GM21619 (cell line): ENCODE results near the gene NCBP2L.

Experiments used
- ATAC-seq: cut with Tn5 transposase; IDR thresholded peaks from one replicate; pipeline ENCODE4 v1.9.1; 2021; ENCODE audit not compliant: unreplicated experiment

Gene NCBP2L

GRCh38 chrX:107752043-107752442 lies 25.5 kb upstream of the NCBP2L start:
- no peak for ATAC-seq

DNA sequence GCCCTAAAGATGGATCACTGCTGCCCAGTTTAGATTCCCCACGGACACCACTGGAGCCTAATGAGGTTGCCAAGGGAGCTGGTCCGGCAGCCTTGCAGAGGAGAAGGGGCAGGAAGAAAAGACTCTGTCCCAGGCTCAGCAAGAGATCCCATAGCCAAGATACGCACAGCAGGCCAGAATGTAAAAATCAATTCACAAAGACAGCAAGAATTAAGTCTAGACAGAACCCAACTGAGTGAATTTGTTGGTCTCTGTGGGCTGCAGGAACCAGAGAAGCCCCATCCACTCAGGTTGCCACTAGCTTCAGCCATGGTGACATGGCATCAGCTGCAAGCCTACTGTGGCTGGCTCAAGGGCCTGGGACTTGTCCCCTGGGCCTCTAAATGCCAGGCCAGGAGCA lies 24.8 kb upstream of the NCBP2L start:
- no peak for ATAC-seq

DNA sequence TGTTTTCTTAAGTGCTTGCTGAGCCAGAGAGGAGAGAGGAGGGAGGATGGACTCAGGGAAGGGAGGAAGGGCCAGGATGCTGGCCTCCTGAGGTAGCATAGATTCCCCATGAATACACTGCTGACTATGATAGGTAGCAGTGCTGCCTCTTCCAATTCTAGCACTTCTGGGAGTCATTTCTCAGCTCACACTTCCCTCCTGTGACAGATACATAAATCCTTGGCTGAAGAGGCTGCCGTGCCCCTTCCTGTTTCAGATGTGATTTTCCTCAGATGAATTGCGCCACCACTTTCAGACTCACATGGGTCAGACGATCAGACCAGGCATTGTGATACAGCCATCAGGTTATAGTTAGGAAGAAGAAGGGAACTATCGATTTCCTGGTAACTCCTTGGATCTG lies 24.3 kb upstream of the NCBP2L start:
- no peak for ATAC-seq

DNA sequence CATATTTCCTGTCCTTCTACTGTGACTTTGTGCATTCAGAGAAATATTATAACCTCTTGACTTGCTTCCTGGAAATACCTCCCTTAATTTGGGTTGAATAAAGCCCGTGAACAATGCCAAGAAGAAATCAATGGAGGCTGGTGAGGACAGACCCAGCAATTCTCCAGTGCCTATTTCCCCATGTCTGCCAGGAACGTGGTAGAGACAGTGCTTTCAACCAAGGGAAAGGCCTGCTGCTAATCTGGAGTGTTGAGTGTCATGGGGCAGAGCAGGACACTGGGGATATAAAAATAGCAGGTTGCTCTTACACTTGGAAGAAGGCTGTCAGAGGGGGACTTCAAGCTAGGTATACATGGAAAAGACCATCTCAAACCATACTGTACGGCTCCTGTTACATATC lies 21.8 kb upstream of the NCBP2L start:
- no peak for ATAC-seq

- no peak for ATAC-seq
These were observed 19.2 kb upstream of the NCBP2L start for GRCh38 chrX:107758231-107758766.

GRCh38 chrX:107760304-107761077 lies 17.0 kb upstream of the NCBP2L start:
- no peak for ATAC-seq

DNA sequence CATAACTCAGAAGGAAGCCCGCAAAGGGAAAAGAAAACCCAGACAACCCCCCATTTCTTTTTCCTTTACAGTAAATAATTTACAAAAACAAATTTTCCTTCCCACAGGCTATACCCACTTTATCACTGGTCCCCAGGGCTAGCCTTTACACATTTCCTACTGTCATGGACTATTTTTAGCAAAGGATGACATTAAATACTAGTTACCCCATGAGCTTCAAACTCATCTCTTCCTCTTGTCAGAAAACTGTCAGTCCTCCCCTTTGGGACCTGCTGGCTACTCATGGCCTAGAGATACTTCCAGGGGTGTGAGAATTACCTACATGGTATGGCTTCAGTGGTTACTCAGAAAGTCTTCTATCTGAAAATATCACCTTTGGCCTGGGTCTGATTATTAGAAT lies 13.9 kb upstream of the NCBP2L start:
- no peak for ATAC-seq

- no peak for ATAC-seq
These were observed 12.5 kb upstream of the NCBP2L start for GRCh38 chrX:107764845-107765608.

DNA sequence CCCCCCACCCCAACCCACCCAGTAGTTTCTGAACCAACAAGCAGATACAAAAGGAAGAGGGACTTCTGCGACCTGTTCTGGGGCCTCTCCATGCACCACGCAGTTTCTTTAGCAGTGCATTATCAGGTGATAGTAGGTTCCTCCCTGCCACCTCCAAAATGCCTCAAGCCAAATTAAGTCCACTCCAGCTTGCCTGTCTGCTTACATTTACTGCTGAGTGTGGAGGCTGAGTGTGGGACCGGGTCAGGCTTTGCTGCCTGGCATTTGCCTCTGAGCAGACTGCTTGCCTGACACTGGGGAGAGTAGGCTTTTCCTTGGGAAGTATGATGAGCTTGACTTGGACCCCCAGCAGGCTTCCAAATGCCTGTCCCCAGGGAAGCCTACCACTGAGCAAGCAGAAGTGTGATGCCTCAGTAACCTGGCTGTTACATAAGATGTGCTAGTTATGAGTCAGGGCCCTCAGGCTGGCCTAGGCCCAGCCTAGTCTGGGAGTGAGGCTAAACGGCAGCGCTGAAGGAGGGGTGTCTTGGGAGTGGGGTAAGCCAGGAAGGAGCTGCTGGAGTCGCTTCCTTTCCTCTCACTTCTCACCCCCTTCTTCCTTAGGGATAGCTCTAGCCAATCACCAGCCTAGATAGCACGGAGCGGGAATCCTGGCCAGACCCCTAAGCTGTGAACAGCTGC lies 10.9 kb upstream of the NCBP2L start:
- ATAC-seq: peak; percentile 66

- no peak for ATAC-seq
These were observed 9.5 kb upstream of the NCBP2L start for GRCh38 chrX:107768051-107768450.

- ATAC-seq: no peak
These were observed 7.8 kb upstream of the NCBP2L start for GRCh38 chrX:107769581-107770317.

- ATAC-seq: no peak
These were observed 4.3 kb upstream of the NCBP2L start for GRCh38 chrX:107773206-107773605.

DNA sequence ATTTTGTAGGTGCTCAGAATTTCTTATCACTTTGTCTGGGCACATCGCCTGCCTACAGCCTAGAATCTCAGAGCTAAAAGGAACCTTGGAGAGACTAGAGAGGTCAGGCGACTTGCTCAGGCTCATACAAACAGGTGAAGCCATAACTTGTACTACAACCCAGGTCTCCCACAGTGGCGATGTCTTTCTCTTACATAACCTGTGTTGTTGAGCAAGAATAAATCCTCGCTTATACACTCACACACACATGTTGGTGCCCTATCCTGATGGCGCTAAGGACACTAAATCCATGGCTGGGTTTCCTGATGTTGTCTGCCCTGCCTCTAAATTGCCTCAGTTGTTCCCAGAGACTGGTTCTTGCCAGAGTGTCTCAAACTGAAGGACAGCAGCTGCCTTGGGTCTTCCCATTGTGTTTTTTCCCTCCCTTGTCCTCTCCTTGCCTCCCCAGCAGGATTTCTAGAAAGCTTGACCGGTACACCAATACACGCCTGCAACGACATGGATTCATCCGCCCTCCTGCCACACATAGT lies 3.6 kb upstream of the NCBP2L start:
- no peak for ATAC-seq

GRCh38 chrX:107775000-107775733 lies 2.4 kb upstream of the NCBP2L start:
- ATAC-seq: peak; percentile 34

DNA sequence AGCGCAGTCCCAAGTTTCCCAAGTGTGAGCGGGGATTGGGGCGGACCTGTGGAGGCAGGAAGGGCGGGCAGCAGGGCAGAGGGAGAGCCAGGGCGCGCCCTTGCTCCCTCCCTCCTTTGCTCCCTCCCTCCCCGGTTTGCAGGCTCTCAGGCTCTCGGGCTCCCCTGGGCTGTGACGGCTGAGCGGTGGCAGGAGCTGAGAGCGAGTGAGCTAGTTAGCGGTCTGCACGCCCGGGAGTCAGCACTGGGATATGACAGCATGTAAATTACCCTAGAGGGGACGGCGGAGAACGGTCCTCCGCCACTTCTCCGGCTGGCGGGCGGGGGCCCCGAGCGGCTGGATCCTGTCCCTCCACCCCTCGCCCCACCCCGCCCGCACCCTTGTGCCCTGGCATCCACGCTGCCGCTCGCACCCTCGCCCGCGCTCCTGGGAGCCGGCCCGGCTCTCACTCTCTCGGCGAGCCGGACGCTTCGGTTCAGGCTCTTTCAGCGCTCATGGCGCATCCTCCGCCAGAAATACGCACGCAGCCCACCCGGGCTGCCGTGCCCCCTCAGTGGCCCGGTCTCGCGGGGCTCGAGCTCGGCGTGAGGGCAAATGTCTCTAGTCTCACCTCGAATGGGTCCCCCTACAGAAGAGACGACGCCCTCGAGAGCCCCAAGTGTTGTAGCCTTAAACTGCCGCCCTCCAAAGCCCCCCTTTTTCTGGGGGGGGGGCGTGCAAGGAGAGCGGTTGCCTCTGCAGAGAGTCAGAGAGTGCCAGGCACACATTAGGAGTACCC lies 1.6 kb upstream of the NCBP2L start, which contains the start of gene TSC22D3:
Gene TSC22D3, minus strand, starts transcription at position 54 of the 778 bp plus-strand sequence. CDS start 368 bp downstream, outside the sequence.
- peak; percentile 91 for ATAC-seq

GRCh38 chrX:107776649-107777535 lies 641 bp upstream of the NCBP2L start:
- ATAC-seq: peak; percentile 65

DNA sequence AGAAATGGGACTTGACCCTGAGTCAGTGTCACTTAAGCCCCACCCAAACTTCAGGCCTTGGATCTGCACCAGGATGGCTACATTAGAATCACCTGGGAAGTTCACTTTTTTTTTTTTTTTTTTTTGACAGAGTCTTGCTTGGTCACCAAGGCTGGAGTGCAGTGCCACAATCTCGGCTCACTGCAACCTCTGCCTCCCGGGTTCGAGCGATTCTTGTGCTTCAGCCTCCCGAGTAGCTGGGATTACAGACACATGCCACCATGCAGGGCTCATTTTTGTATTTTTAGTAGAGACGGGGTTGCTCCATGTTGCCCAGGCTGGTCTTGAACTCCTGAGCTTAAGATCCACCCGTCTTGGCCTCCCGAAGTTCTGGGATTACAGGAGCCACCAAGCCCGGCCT lies 3.0 kb downstream of the NCBP2L start:
- ATAC-seq: no peak

DNA sequence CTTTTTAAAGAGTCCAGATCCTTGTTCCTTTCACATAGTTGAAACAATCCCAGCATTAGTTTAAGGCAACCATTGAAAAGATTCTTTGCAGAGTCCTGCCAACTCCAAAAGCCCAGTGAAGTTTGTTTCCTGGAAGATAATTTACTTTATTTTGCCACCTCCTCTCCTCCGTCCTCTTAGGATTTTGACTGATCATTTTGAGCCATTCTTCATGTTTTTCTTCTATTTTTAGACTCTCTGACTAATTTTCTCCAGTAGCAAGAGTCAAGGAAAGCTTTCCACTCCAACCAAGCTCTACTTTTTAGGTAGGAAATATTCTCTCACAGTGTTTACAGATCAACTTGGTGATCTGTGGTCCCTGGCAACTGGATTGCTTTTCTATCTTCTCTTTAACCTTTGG lies 10.3 kb downstream of the NCBP2L start:
- ATAC-seq: no peak
